Activated CD8-positive, alpha-beta memory T cell treated with anti-CD3 and anti-CD28 coated beads, Interleukin-2, amount 50 U/mL, for 1 hour (primary cell): Measurements from ENCODE around the gene SNAP91.
"Not testable (repeated sequence)": the region's sequence is repeated elsewhere in the genome, so short reads cannot be mapped to it uniquely, and the experiment has no call there.

Source experiments
- DNase-seq: peaks from one replicate; pipeline ENCODE4 v3.0.0-alpha.2; 2020; ENCODE audit errors: extremely low read depth

SNAP91 gene

GRCh38 chr6:83615025-83615999 is 93.6 kb downstream of the SNAP91 start:
- DNase-seq = no peak

- no peak for DNase-seq
These were observed 95.5 kb downstream of the SNAP91 start for GRCh38 chr6:83613378-83613777.

- DNase-seq = no peak
These were observed 99.7 kb downstream of the SNAP91 start for GRCh38 chr6:83609248-83609647.

- no peak for DNase-seq
These were observed 103.4 kb downstream of the SNAP91 start for GRCh38 chr6:83605517-83605916.

- DNase-seq = no peak
These were observed 105.3 kb downstream of the SNAP91 start for GRCh38 chr6:83603551-83603950.

- DNase-seq = no peak
These were observed 107.8 kb downstream of the SNAP91 start for GRCh38 chr6:83601119-83601518.

GRCh38 chr6:83600459-83600858 is 108.4 kb downstream of the SNAP91 start:
- DNase-seq = no peak

- DNase-seq = no peak
These were observed 111.4 kb downstream of the SNAP91 start for GRCh38 chr6:83597511-83597910.

- no peak for DNase-seq
These were observed 111.8 kb downstream of the SNAP91 start for GRCh38 chr6:83597051-83597450.

- DNase-seq = no peak
These were observed 114.0 kb downstream of the SNAP91 start for GRCh38 chr6:83594941-83595340.

GRCh38 chr6:83593395-83593785 is 115.5 kb downstream of the SNAP91 start:
- DNase-seq = no peak

GRCh38 chr6:83592770-83593394 is 116.0 kb downstream of the SNAP91 start:
- DNase-seq = no peak

GRCh38 chr6:83590416-83590815 is 118.5 kb downstream of the SNAP91 start:
- DNase-seq = no peak

GRCh38 chr6:83589076-83589475 is 119.8 kb downstream of the SNAP91 start:
- no peak for DNase-seq

GRCh38 chr6:83578057-83578456 is 130.8 kb downstream of the SNAP91 start:
- no peak for DNase-seq

- no peak for DNase-seq
These were observed 134.1 kb downstream of the SNAP91 start for GRCh38 chr6:83574783-83575182.

- not testable (repeated sequence) for DNase-seq
These were observed 137.2 kb downstream of the SNAP91 start for GRCh38 chr6:83571663-83572185.

GRCh38 chr6:83558975-83559374 is 149.9 kb downstream of the SNAP91 start:
- DNase-seq = no peak

GRCh38 chr6:83556871-83557270 is 152.0 kb downstream of the SNAP91 start:
- DNase-seq = no peak

- DNase-seq = not testable (repeated sequence)
These were observed 157.2 kb downstream of the SNAP91 start for GRCh38 chr6:83551748-83552147.

GRCh38 chr6:83550482-83550881 is 158.4 kb downstream of the SNAP91 start:
- not testable (repeated sequence) for DNase-seq

- DNase-seq = no peak
These were observed 162.3 kb downstream of the SNAP91 start for GRCh38 chr6:83546636-83547035.

GRCh38 chr6:83539678-83540077 is 169.2 kb downstream of the SNAP91 start:
- DNase-seq = no peak
